ENCODE measurements around the gene STIM1.

STIM1 gene

DNA sequence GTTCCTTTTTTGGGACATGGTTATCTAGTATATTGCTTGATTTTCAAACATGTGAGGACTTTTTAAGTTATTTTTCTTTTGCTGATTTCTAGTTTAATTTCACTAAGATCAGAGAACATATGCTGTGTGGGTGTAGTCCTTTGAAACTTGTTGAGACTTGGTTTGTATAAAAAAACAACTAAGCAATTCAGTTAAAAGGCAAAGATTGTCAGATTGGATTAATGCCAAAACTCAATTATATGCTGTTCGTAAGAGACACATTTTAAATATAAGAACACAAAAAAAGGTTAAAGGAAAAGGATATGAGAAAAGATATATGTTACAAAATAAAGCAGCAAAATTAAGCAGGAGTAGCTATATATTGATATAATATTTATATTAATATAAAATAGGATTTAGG, 221.3 kb downstream of the STIM1 start:
- no peak for DNase-seq

DNA sequence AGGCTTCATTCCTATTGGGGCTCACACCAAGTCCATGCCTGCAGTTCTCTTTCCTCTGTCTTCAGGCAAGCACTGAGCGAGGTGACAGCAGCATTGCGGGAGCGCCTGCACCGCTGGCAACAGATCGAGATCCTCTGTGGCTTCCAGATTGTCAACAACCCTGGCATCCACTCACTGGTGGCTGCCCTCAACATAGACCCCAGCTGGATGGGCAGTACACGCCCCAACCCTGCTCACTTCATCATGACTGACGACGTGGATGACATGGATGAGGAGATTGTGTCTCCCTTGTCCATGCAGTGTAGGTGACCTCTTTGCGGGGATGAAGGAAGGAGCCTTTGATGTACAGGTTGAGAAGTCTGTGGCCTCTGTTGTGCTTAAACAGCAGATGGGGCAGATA, 227.7 kb downstream of the STIM1 start:
- no peak for DNase-seq

DNA sequence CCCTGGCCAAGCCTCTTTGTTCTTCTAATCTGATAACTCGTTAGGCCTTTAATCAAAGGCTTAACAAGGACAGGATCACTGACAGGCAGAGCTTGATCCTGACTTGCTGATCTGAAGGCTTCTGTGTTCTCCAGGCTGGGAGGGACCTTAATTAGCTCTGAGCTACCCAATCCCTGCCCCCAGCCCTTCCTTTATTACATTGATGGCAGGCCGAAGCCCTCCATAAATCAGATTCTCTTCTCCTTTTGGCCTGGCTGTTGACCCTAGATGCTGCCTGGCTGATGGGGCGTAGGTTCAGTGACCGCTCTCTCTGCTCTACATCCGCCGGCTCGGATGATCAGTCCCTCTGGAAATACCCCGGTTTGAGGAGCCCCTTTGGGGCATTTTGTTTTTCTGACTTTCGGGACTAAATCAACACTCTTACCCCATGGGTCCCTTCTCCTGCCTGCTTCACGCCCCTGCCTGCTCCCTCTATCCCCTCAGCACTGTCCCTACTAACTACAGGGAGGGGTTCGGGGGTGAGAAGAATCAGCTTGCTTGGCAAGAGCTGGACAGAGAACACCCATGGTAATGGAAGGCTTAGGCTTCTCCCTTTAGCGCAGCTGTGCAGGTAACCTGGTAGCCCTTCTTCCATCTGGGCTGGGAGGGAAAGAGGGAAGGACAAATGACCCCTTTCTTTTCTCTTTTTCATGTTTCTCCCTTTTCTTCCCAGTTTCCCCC, 229.1 kb downstream of the STIM1 start:
- no peak for DNase-seq

DNA sequence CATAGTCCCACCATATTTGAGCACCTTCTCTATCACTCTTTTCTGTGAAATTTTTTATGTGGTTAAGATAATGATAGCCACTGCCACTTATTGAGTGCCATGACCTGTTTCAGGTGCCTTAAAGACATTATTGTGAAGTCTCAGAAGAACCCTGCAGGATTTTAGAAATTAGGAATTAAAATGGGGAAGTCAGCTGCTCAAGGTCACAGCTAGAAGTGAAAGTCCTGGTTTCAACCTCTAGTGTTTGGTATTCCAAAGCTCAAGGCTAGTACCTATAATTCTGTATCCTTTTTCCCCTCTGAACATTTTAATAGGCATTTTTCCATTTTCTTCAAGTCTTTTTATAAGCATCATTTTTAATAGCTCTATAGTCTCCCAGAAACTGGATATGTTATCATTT, 230.1 kb downstream of the STIM1 start:
- DNase-seq: no peak

DNA sequence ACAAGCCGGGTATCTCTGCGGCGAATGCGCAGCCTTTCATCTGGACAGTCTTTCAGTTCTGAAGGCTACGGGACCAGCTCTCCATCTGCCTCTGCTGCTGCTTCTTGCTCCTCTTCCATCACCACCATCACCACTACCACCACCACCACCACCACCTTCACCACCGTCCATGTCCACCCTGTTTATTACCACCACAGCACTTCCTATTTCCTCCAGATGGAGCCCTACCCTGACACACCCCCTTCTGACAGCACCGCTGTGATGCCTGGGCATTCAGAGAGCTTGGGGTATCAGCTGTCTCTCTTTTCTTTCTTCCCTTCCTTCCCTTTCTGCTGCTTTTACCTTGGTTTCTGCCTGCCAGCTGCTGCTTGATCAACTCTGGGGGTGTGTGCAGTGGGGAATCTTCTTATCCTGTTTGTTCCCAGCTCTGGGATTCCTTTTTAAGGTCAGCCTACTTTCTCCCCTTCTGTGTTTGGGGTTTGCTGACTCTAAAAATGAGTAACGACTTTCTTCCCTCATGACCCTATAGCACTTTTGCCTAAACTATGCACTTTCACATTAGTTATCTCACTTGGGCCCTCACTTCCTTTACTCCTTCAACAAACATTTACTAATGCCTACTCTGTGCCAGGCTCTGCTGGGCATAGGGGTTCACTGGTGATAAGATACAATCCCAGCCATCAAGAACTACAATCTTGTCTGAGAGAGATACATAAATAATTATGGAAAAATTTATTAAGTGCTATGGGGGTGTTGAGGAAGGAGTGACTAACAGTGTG, 231.3 kb downstream of the STIM1 start:
- peak in 1 of 2 donors; percentile 15 for DNase-seq

DNA sequence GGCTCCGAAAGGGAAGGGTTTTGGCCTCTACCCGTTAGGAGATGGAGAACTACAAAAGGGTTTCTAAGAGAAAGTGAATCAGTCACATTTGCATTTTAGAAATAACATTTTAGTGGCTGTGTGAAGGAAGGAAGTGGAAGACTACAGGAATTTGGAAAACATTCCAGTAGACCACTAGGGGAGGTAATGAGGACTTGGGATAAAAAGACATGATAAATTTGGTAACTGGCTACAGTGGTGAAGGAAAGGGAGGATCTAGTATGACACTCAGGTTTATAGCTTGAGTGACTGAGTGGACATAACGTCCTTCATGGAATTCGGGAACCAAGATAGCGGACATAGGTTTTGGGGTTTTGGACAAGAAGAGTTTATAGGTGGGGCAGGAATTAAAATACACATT, 232.1 kb downstream of the STIM1 start:
- DNase-seq: no peak

DNA sequence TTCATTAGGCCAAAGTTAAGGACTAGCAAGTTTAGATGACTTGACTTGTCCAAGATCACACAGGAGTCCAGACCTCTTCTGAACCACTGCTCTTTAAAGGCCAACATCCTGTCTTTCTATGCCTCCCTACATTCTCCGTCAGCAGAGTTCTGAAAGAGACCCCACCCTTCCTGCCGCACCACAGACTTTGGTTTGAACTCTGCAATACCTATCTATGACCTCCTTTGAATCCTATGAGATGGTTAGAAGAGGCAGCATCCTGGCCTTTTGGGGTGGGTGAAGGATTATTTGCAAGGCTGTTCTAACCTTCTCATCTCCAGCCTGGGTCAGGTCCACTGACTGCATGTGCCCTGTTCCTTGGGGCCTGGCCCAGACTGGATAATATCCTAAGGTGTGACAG, 234.8 kb downstream of the STIM1 start:
- DNase-seq: peak; percentile 62 to 69

DNA sequence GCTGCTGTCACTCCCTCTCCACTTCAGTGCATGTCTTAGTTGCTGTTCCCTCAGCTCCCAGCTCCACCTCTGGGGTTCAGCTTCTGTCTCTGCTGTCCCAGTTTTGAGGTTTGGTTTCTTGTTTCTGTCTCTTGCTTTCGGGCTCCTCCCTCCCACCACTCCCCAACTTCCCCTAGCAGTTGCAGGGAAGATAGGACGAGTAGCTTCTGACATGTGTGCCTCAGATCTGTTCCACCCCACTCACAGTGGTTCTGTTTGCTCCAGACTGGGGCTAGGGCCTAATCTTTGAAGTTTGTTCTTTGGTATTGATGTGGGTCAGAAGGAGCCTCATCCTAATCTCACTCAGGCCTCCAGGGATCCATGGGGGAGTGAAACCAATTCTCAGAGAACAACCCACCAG, 236.6 kb downstream of the STIM1 start:
- peak; percentile 15 to 44 for DNase-seq

DNA sequence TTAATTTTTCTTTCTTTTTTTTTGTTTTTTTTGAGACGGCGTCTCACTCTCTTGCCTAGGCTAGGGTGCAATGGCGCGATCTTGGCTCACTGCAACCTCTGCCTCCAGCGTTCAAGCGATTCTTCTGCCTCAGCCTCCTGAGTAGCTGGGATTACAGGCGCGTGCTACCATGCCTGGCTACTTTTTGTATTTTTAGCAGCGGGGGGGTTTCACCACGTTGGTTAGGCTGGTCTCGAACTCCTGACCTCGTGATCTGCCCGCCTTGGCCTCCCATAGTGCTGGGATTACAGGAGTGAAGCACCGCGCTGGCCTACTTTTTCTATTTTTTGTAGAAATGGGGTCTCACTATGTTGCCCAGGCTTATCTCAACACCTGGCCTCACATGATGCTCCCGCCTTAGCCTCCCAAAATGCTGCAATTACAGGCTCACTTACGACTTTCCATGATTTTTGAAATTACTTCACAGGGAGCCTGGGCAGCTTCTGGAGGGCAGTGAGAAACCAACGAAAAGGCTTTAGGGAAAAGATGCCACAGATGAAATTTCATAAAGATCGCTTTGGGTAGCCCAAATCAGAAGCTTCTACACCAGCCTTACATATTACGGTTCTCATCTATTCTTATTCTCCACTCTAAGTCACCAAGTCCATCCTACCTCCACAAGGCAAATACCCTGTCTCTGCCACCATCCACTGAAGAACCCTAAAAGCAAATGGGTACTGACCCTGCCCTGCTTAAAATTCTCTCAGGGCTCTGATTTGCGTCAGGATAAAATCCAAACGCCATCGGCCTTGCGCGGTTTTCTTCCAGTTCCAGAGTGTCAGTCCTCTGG, 238.3 kb downstream of the STIM1 start:
- no peak for DNase-seq

DNA sequence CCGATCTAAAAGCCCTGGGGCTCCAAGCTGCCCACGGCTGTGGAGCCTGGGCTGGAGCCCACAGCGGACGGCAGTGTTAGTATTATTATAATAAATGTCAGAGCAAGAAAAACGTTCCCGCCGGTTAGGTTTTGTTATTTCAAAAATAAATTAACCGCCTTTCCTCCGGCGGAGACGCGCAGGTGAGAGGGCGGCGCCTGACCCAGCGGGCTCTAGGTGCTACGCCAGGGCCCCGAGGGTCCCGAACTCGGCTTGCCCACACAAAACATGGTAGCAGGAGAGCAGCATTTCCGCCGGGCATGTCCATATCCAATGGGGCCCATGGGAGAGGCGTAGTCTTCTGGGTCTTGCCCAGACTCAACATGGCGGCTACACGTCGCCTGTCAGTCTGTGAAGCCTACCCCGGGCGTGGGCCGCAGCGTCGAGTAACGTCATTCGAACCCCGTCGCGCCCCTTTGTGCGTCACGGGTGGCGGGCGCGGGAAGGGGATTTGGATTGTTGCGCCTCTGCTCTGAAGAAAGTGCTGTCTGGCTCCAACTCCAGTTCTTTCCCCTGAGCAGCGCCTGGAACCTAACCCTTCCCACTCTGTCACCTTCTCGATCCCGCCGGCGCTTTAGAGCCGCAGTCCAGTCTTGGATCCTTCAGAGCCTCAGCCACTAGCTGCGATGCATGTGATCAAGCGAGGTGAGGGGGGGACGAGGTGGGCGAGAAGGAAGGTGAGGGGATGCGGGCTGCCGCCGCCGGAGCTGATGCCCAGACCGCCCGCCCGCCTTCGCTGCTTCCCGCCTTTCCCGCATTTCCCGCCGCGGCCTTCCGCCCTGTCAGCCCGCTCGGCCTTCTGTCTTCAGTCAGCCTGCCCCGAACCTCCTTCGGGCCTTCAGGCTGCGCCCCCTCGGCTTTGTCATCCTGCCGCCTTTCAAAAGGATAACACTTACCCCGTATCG, 239.2 kb downstream of the STIM1 start, which contains the start of gene RRM1:
Gene RRM1, plus strand, starts transcription at position 452 of the 944 bp plus-strand sequence. Its CDS starts 214 bp downstream, at position 666.
- peak; percentile 95 to 96 for DNase-seq

DNA sequence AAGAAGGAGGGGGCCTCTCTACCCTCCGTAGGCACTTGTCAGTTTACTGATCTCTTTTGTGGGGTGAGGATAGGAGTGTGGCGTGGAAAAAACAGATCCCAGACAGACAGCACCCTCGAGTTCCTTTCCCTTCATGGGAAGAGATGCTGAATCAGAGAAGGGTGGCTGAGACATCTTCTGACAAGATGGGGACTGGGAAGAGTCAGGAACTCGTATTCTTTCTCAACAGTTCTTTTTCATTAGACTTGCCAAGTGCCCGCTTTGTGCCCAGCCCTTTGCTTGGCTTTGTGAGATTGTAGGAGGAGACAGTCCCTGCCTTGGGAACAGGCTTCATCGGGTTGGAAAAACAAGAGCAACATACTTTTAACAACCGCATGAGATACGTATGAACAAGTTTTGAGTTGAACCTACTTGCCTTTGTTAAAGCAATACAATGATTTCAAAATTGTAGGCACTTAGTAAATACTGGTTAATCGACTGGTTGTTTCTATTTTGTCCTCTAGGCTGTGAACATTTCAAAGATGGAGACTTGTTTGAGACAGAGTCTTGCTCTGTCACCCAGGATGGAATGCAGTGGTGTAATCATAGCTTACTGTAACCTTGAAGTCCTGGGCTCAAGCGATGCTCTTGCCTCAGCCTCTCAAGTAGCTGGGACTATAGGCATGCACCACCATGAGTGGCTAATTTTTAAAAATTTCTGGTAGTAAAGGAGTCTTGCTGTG, 240.2 kb downstream of the STIM1 start:
- peak in 1 of 2 donors; percentile 24 for DNase-seq

DNA sequence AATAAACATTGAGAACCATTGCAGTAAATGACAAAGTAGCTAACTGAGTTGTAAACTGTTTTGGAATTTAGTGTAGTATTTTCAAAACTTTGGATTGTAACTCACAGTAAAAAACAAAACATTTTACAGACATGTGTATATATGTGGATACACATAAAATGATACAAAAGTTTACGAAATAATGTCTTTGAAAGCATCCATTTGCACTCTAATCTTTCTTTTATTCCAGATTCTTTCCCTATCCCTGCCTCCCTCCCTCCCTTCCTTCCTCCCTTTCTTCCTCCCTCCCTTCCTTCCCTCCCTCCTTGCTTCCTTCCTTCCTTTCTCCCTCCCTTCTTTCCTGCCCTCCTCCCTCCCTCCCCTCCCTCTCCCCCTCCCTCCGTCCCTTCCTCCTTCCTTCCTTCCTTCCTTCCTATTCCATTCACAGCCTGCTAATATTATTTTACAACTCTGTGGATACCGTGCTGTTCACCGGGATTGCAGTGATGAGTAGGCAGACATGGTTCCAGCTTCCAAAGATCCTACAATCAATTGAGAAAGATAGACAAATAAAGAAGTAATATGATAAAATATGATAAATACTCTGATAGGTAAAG, 242.7 kb downstream of the STIM1 start:
- no peak for DNase-seq

DNA sequence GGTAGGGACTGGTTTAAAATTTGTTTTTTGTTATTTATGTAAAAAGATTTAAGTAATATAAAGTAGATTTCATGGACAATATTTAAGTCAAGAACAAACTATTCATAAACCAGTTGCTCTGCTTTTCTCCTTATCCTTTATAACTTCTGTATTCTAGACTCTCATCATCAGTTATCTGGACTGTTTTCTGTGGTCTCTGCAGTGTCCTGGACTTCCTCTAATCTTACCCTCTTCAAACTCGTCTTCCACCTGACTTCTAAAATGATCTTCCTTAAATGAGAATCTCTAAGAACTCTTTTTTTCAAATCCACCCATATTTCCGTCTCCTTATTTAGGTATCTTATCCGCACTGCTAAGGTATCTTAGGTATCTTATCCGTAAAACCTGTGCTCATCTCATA, 247.2 kb downstream of the STIM1 start:
- DNase-seq: no peak

DNA sequence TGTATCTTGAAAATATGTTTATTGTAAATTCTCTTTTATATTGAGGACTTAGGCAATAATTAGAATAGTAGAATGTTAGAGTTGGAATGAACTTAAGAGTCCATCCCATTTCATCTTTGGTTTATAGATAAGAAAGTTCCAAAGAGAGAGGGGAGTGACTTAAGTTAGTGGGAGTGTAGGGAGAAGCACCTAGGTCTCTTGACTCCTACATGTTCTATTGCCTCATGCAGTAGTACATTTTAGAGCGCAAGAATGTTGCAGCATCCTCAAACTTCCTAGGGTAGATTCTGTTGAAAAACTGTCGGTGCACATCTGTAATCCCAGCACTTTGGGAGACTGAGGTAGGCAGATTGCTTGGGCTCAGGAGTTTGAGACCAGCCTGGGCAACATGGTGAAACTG, 247.8 kb downstream of the STIM1 start:
- no peak for DNase-seq

DNA sequence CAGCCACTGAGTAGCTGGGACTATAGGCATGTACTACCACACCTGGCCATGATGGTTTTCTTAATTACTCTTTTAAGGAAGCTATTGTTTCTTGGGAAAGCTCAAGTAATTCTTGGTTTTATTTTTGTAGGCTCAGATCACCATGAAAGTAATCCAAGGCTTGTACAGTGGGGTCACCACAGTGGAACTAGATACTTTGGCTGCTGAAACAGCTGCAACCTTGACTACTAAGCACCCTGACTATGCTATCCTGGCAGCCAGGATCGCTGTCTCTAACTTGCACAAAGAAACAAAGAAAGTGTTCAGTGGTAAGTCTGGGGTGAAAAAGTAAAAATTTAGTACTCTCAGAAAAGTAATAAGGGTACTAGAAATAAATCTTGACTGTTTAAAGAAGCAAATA, 250.5 kb downstream of the STIM1 start:
- no peak for DNase-seq

DNA sequence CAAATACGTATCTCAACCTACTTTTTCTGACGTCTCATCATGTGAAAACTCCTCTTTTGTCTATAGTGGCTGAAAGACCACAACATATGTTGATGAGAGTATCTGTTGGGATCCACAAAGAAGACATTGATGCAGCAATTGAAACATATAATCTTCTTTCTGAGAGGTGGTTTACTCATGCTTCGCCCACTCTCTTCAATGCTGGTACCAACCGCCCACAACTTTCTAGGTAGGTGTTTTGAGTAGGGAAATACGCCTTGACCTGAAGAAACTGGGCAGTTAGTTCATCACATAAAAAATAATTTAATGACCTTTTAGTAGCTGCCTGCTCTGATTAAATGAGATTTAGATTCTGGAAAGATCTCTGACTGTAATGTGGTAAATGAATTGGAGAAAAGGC, 256.4 kb downstream of the STIM1 start:
- no peak for DNase-seq

DNA sequence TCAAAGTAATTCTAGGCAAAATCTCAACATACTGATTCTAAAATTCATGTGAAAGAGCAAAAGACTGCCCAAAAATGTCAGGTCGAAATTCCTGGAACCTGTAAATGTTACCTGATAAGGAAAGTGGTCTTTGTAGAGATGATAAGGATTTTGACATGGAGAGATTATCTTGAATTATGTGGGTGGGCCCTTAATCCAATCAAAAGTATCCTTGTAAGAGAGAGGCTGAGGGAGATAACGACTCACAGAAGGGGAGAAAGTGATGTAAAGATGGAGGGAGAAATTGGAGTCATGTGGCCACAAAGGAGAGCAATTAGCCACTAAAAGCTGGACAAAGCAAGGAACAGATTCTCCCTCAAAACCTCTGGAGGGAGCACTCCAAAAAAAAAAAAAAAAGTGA, 259.7 kb downstream of the STIM1 start:
- no peak for DNase-seq

DNA sequence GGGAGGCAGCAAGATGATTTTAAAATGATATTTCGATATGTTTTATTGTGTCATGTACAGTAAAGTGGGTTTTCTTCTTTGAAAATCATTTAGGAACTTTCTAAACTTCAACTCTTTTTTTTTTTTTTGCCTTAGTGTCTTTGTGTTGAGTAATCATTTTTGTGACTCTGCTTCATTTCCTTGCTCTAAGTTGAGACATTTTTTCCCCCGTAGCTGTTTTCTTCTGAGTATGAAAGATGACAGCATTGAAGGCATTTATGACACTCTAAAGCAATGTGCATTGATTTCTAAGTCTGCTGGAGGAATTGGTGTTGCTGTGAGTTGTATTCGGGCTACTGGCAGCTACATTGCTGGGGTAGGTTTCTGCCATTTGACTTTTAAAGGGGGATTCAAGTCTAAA, 262.6 kb downstream of the STIM1 start:
- DNase-seq: no peak

DNA sequence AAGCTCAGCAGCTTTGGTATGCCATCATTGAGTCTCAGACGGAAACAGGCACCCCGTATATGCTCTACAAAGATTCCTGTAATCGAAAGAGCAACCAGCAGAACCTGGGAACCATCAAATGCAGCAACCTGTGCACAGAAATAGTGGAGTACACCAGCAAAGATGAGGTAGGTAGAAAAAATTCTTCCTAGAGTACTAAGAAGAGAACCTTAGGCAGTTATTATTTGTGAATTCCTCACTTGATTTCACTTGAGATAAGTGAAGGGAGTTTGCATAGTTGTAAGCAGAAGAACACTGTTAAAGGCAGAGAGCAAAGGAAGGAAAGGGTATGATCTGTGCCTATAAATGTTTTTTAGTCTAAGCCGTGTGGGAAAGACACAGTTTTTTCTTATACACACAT, 267.8 kb downstream of the STIM1 start:
- no peak for DNase-seq

DNA sequence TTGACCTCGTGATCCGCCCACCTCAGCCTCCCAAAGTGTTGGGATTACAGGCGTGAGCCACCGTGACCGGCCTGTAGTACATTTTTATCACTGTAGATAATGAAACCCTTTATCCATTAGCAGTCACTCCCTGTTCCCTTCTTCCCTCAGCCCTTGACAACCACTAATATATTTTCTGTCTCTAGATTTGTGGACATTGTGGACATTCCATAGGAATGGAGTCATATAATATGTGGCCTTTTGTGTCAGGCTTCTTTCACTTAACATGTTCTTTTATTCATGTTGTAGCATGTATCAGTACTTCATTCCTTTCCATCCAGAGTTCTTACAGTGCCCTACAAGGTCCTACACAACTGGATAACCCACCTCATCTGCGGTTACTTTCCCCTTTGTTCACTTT, 269.7 kb downstream of the STIM1 start:
- no peak for DNase-seq

DNA sequence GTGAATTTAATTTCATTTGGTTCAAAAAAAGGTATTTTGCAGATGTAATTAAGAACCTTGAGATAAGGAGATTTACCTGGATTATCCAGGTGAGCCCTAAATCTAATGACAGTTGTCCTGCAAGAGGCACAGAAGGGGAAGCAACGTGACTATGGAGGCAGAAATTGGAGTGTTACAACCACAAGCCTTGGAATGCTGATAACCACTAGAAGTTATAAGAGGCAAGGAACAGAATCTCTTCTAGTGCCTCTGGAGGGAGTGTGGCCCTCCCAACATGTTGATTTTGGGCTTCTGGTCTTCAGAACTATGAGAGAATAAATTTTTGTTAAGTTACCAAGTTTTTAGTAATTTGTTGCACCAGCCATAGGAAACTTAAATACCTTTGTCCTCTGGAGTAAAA, 271.9 kb downstream of the STIM1 start:
- DNase-seq: no peak

Data from CD4-positive, alpha-beta T cell treated with Interleukin-1 beta for 1 hour (primary cell).